Activated naive CD8-positive, alpha-beta T cell treated with anti-CD3 and anti-CD28 coated beads, Interleukin-2, amount 50 U/mL, for 24 hours (primary cell): Measurements from ENCODE around the gene ZCRB1.
"Not testable (repeated sequence)": the region's sequence is repeated elsewhere in the genome, so short reads cannot be mapped to it uniquely, and the experiment has no call there.

ENCODE experiments used
- ATAC-seq: fragments of 150-1000 bp; cut with Tn5 transposase; one replicate; pipeline ENCODE4 v1.10.0; 2021
- DNase-seq: peaks from one replicate; pipeline ENCODE4 v3.0.0; 2021
- H3K27ac Mint-ChIP-seq: one replicate; pipeline ENCODE4 v1.8.0; 2021; ENCODE audit warnings: mild to moderate bottlenecking, mixed read lengths
- H3K27me3 Mint-ChIP-seq: one replicate; pipeline ENCODE4 v1.8.0; 2021; ENCODE audit warnings: mixed read lengths
- H3K36me3 Mint-ChIP-seq: one replicate; pipeline ENCODE4 v1.8.0; 2021; ENCODE audit warnings: low read depth, mixed read lengths
- H3K4me1 Mint-ChIP-seq: one replicate; pipeline ENCODE4 v1.8.0; 2021; ENCODE audit warnings: mixed read lengths
- H3K4me3 Mint-ChIP-seq: one replicate; pipeline ENCODE4 v1.8.0; 2021; ENCODE audit warnings: mild to moderate bottlenecking, moderate library complexity, mixed read lengths
- H3K9me3 Mint-ChIP-seq: one replicate; pipeline ENCODE4 v1.8.0; 2021; ENCODE audit warnings: mixed read lengths

The ZCRB1 gene

GRCh38 chr12:42346403-42347002, 20.6 kb upstream of the ZCRB1 start:
- H3K36me3 Mint-ChIP-seq, result peaks cover 18% of the 10 kb centered on the region
- no peak overlapping the region for H3K27ac Mint-ChIP-seq
- peaks cover 28% of the 10 kb centered on the region for H3K4me1 Mint-ChIP-seq
- H3K27me3 Mint-ChIP-seq, result no peaks in the 10 kb centered on the region
- no peaks in the 10 kb centered on the region for H3K9me3 Mint-ChIP-seq
- H3K4me3 Mint-ChIP-seq, result no peak overlapping the region
- DNase-seq, result no peak
- peak; percentile 40 for ATAC-seq

- H3K4me3 Mint-ChIP-seq, result no peak overlapping the region
- DNase-seq (no peak), ATAC-seq (peak; percentile 57)
- no peaks in the 10 kb centered on the region for H3K9me3 Mint-ChIP-seq
- peaks cover 34% of the 10 kb centered on the region for H3K4me1 Mint-ChIP-seq
- no peaks in the 10 kb centered on the region for H3K27me3 Mint-ChIP-seq
- H3K27ac Mint-ChIP-seq, result no peak overlapping the region
- peaks cover 13% of the 10 kb centered on the region for H3K36me3 Mint-ChIP-seq
These were observed 17.8 kb upstream of the ZCRB1 start for GRCh38 chr12:42343721-42344120.

GRCh38 chr12:42342028-42342427, 16.1 kb upstream of the ZCRB1 start:
- no peaks in the 10 kb centered on the region for H3K27me3 Mint-ChIP-seq
- H3K4me3 Mint-ChIP-seq, result no peak overlapping the region
- no peak overlapping the region for H3K27ac Mint-ChIP-seq
- no peaks in the 10 kb centered on the region for H3K9me3 Mint-ChIP-seq
- ATAC-seq, result no peak
- peaks cover 42% of the 10 kb centered on the region for H3K4me1 Mint-ChIP-seq
- DNase-seq, result no peak
- peaks cover 17% of the 10 kb centered on the region for H3K36me3 Mint-ChIP-seq

GRCh38 chr12:42338280-42338679, 12.4 kb upstream of the ZCRB1 start:
- H3K4me1 Mint-ChIP-seq, result peaks cover 34% of the 10 kb centered on the region
- H3K27me3 Mint-ChIP-seq, result no peaks in the 10 kb centered on the region
- peaks cover 19% of the 10 kb centered on the region for H3K36me3 Mint-ChIP-seq
- no peak for ATAC-seq
- no peak overlapping the region for H3K4me3 Mint-ChIP-seq
- no peak for DNase-seq
- H3K9me3 Mint-ChIP-seq, result no peaks in the 10 kb centered on the region
- peak overlapping the region; percentile 37 for H3K27ac Mint-ChIP-seq

- ATAC-seq (no peak), DNase-seq (no peak)
- Mint-ChIP-seq H3K4me1 (peaks cover 46% of the 10 kb centered on the region), H3K9me3 (no peaks in the 10 kb centered on the region), H3K27ac (no peak overlapping the region), H3K36me3 (peaks cover 13% of the 10 kb centered on the region), H3K27me3 (no peaks in the 10 kb centered on the region), H3K4me3 (no peak overlapping the region)
These were observed 10.4 kb upstream of the ZCRB1 start for GRCh38 chr12:42336286-42336685.

GRCh38 chr12:42332301-42333285, 6.7 kb upstream of the ZCRB1 start:
- DNase-seq (peak; percentile 16), ATAC-seq (no peak)
- no peaks in the 10 kb centered on the region for H3K27me3 Mint-ChIP-seq
- H3K4me3 Mint-ChIP-seq, result no peak overlapping the region
- H3K27ac Mint-ChIP-seq, result no peak overlapping the region
- H3K9me3 Mint-ChIP-seq, result no peaks in the 10 kb centered on the region
- peaks cover 61% of the 10 kb centered on the region for H3K4me1 Mint-ChIP-seq
- H3K36me3 Mint-ChIP-seq, result peaks cover 9% of the 10 kb centered on the region

GRCh38 chr12:42330097-42330496, 4.2 kb upstream of the ZCRB1 start:
- Mint-ChIP-seq H3K4me1 (peaks cover 71% of the 10 kb centered on the region), H3K4me3 (peak overlapping the region; percentile 1)
- not testable (repeated sequence) for ATAC-seq, H3K36me3 Mint-ChIP-seq, H3K27me3 Mint-ChIP-seq, DNase-seq, H3K27ac Mint-ChIP-seq, H3K9me3 Mint-ChIP-seq

- H3K4me3 Mint-ChIP-seq, result peak overlapping the region; percentile 95
- no peaks in the 10 kb centered on the region for H3K9me3 Mint-ChIP-seq
- DNase-seq (no peak), ATAC-seq (no peak)
- H3K27ac Mint-ChIP-seq, result peak overlapping the region; percentile 94
- H3K4me1 Mint-ChIP-seq, result peaks cover 58% of the 10 kb centered on the region
- H3K36me3 Mint-ChIP-seq, result peaks cover 5% of the 10 kb centered on the region
- no peaks in the 10 kb centered on the region for H3K27me3 Mint-ChIP-seq
These were observed 1.3 kb upstream of the ZCRB1 start for GRCh38 chr12:42327227-42327590.

GRCh38 chr12:42326541-42327226, 790 bp upstream of the ZCRB1 start:
- ATAC-seq, result peak; percentile 24

GRCh38 chr12:42325326-42325652, 605 bp downstream of the ZCRB1 start:
- H3K4me3 Mint-ChIP-seq, result peak overlapping the region; percentile 95

More at GRCh38 chr12:42326541-42327226, 790 bp upstream of the ZCRB1 start:
- H3K4me3 Mint-ChIP-seq, result peak overlapping the region; percentile 95
- peaks cover 6% of the 10 kb centered on the region for H3K36me3 Mint-ChIP-seq
- peak; percentile 12 for DNase-seq
- peaks cover 53% of the 10 kb centered on the region for H3K4me1 Mint-ChIP-seq
- H3K9me3 Mint-ChIP-seq, result no peaks in the 10 kb centered on the region
- H3K27ac Mint-ChIP-seq, result peak overlapping the region; percentile 94
- H3K27me3 Mint-ChIP-seq, result no peaks in the 10 kb centered on the region

GRCh38 chr12:42323856-42324255, 2.0 kb downstream of the ZCRB1 start:
- peaks cover 15% of the 10 kb centered on the region for H3K36me3 Mint-ChIP-seq
- no peak overlapping the region for H3K27ac Mint-ChIP-seq
- no peaks in the 10 kb centered on the region for H3K27me3 Mint-ChIP-seq
- H3K9me3 Mint-ChIP-seq, result no peaks in the 10 kb centered on the region
- ATAC-seq (no peak), DNase-seq (no peak)
- no peak overlapping the region for H3K4me3 Mint-ChIP-seq
- peaks cover 33% of the 10 kb centered on the region for H3K4me1 Mint-ChIP-seq

More at GRCh38 chr12:42325326-42325652, 605 bp downstream of the ZCRB1 start:
- H3K9me3 Mint-ChIP-seq, result no peaks in the 10 kb centered on the region
- H3K27me3 Mint-ChIP-seq, result no peaks in the 10 kb centered on the region
- H3K27ac Mint-ChIP-seq, result peak overlapping the region; percentile 94
- DNase-seq, result no peak
- peaks cover 42% of the 10 kb centered on the region for H3K4me1 Mint-ChIP-seq
- peaks cover 15% of the 10 kb centered on the region for H3K36me3 Mint-ChIP-seq
- no peak for ATAC-seq

- Mint-ChIP-seq H3K27ac (no peak overlapping the region), H3K9me3 (no peaks in the 10 kb centered on the region), H3K4me3 (no peak overlapping the region), H3K4me1 (peaks cover 20% of the 10 kb centered on the region), H3K36me3 (peaks cover 14% of the 10 kb centered on the region), H3K27me3 (no peaks in the 10 kb centered on the region)
- ATAC-seq (no peak), DNase-seq (no peak)
These were observed 3.3 kb downstream of the ZCRB1 start for GRCh38 chr12:42322567-42322966.

GRCh38 chr12:42320796-42321195, 5.1 kb downstream of the ZCRB1 start:
- peaks cover 12% of the 10 kb centered on the region for H3K4me1 Mint-ChIP-seq
- peaks cover 21% of the 10 kb centered on the region for H3K36me3 Mint-ChIP-seq
- no peak for ATAC-seq
- no peaks in the 10 kb centered on the region for H3K9me3 Mint-ChIP-seq
- no peak for DNase-seq
- H3K4me3 Mint-ChIP-seq, result no peak overlapping the region
- no peak overlapping the region for H3K27ac Mint-ChIP-seq
- no peaks in the 10 kb centered on the region for H3K27me3 Mint-ChIP-seq

- no peak for ATAC-seq
- Mint-ChIP-seq H3K27ac (no peak overlapping the region), H3K9me3 (no peaks in the 10 kb centered on the region), H3K27me3 (no peaks in the 10 kb centered on the region), H3K4me1 (no peaks in the 10 kb centered on the region), H3K36me3 (peaks cover 22% of the 10 kb centered on the region), H3K4me3 (no peak overlapping the region)
- no peak for DNase-seq
These were observed 10.8 kb downstream of the ZCRB1 start for GRCh38 chr12:42315108-42315507.

- peaks cover 10% of the 10 kb centered on the region for H3K36me3 Mint-ChIP-seq
- no peak overlapping the region for H3K4me3 Mint-ChIP-seq
- H3K27ac Mint-ChIP-seq, result no peak overlapping the region
- H3K4me1 Mint-ChIP-seq, result no peaks in the 10 kb centered on the region
- no peak for ATAC-seq
- H3K27me3 Mint-ChIP-seq, result no peaks in the 10 kb centered on the region
- H3K9me3 Mint-ChIP-seq, result no peaks in the 10 kb centered on the region
- DNase-seq, result no peak
These were observed 15.9 kb downstream of the ZCRB1 start for GRCh38 chr12:42309996-42310395.
